GM21786 (cell line): ENCODE data around the gene CHCHD6.

ENCODE experiments used
- ATAC-seq: cut with Tn5 transposase; IDR thresholded peaks from one replicate; pipeline ENCODE4 v1.9.1; 2021; ENCODE audit not compliant: unreplicated experiment

CHCHD6 gene

DNA sequence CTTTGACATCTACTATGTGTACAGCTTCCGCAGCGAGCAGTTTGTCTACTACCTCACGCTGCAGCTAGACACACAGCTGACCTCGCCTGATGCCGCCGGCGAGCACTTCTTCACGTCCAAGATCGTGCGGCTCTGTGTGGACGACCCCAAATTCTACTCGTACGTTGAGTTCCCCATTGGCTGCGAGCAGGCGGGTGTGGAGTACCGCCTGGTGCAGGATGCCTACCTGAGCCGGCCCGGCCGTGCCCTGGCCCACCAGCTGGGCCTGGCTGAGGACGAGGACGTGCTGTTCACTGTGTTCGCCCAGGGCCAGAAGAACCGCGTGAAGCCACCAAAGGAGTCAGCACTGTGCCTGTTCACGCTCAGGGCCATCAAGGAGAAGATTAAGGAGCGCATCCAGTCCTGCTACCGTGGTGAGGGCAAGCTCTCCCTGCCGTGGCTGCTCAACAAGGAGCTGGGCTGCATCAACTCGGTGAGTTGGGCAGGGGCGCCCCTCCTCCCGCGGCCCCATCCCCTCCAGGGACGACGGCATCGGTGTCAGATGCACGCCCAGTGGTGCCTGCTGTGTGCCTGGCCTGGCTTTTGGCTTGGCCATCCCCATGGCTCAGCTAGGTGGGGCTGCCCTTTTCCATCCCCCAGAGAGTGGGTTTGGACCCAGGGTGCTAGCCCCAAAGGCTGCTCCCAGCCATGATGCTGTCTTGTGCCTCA is 285.4 kb downstream of the CHCHD6 start:
- no peak for ATAC-seq

DNA sequence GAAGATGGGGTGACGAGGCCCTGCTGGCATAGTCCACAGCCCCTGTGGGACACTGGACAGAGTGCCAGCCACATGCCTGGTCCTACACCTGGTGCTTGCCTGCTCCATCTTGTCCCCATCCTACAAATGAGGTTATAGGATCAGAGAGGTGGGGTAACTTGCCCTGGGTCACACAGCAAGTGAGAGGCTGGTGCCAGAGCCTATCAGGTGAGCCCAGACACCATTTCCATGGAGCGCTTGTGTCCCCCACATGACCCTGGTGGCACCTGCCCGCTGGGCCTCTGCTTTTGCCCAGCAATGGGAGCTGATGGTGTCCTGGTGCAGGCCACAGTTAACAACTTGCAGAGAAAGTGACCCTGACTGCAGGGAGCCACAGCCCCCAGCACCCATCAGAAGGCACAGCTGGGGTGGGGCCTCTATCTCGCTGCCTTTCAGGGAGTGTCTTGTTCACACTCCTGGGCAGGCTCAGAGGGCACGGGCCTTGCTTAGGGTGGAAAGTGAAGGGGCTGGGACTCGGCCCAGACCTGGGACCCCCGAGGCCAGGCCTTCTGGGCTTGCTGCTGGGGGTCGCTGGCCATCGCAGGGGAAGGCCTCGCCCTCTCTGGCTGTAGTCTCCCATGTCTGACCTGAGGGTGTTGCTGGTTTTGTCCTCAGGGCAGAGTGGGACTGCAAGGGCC is 286.1 kb downstream of the CHCHD6 start:
- ATAC-seq = no peak

DNA sequence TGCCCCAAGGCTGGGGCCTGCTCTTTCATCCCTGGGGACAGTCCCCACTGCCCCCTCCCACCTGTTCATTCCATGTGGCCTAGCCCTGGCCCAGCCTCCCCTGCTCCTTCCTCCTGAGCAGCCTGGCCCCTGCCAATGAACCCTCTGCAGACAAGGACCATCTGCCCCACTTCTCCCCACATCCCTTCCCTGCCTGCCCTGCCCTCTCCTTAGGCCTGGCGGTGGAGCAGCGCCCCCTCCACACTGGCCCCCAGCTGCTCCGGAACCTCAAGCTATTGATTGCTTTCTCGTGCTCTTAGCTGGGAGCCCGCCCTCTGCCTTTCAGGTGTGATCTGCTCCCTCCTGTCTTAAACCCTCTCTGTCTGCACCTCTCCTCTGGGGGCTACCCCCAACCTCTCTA is 286.9 kb downstream of the CHCHD6 start:
- no peak for ATAC-seq

DNA sequence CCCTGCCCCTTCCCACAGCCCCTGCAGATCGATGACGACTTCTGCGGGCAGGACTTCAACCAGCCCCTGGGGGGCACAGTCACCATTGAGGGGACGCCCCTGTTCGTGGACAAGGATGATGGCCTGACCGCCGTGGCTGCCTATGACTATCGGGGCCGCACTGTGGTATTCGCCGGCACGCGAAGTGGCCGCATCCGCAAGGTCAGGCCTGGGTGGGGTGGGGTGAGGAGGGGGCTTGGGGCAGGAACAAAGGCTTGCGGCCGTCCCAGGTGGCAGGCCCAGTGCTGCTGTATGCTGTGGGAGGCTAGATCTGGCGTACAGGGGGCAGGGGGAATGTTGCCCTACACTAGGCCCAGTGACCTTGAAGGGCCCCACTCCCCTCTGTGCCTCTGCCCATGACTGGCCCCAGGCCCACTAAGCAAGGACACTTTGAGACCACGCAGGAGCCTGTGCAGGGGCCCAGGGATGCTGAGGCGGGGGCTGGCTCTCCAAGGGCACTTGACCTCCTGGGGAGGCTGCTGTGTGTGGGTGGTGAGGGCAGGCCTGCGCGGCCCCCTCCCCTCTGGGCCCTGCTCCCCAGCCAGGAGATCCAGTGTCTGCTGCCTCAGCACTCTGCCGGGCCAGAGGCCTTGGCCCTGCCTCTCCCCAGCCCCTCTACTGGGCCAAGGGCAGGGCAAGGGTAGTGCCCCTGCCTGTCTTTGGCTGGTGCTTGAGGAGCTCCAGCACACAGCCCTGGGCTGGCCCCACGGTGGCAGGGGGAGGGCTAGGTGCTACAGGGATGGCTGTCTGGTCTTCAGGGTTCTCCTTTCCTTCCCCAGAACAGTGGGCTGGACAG is 287.5 kb downstream of the CHCHD6 start:
- ATAC-seq = no peak

DNA sequence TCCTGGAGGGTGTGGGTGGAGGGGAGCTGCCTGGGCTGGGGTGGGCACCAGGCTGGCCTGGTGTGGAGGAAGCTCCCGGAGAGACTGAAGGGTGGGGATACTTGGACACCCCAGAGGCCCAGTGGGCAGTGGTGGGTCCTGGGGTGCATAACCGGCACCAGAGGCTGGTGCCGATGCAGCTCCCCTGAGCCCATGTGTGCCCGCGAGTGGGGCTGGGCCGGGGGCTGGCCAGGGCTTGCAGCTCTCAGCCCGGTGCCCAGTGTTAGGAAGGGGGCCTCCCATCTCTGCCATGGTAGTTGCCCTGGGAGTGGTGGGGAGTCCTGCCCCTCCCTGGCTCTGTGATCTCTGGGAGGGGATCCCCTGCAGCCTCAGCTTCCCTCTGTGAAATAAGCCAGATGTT is 288.2 kb downstream of the CHCHD6 start:
- no peak for ATAC-seq

DNA sequence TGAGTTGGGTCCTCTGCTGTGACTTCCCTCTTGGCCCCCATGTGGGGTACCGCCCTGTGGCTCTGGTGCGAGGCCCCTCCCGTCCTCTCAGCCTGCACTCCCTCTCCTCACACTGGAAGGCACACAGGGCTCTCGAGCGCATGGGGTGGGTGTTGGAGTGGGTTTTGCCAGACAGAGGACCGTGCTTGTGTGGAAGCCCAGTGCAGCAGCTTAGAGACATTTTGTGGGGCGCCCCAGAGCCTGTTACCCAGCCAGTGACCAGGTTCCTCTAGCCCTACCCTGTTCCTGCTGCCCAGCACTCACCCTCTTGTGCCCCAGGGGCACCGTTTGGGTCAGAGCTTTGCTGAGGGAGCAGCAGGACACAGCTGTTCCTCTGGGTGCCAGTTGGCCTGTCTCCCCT is 288.7 kb downstream of the CHCHD6 start:
- no peak for ATAC-seq

DNA sequence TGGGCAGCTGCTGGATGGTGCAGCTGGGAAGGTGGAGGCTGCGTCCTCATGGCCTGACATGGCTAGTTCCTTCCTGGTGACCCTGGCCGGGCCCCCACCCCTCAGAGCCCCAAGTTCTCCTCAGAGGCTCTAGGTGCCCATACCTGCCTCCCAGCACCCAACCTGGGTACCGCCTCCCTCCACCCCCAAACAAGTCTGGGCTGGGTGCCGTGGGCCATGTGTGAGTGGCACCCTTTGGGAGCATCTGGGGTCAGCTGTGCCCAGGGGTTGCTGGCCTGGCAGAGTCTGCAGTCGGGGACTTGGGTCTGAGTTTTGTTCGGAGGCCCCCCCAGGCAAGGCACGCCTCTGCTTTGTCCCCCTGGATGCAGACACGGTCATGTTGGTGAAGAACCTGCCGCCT is 289.4 kb downstream of the CHCHD6 start:
- ATAC-seq = no peak

DNA sequence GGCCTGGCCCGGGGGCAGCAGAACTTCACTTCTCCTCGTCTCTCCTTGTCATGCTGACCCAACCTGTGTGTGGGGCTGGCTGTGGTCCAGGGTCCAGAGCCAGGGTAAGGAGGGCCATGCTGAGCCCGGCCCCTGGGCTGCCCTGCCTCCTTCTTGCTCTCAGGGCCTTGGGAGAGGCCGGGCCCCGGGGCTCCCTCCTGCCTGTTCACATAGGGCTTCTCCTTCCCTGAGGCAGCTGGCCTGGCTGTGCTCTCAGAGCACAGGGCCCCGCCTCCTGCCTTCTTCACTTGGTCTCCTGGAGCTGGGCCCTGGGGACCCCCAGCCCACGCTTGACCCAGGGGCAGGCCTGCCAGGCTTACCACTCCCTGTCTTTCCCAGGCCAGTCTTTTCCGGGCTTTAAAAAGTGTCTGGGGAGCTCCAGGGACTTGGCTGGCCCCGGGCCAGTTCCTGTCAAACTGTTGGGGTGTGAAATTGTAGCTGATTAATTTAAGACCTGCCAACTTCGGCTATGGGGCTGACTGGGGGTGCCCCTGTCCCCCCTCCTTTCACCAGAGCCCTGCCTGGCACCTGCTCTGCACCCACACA is 290.7 kb downstream of the CHCHD6 start:
- ATAC-seq = no peak

DNA sequence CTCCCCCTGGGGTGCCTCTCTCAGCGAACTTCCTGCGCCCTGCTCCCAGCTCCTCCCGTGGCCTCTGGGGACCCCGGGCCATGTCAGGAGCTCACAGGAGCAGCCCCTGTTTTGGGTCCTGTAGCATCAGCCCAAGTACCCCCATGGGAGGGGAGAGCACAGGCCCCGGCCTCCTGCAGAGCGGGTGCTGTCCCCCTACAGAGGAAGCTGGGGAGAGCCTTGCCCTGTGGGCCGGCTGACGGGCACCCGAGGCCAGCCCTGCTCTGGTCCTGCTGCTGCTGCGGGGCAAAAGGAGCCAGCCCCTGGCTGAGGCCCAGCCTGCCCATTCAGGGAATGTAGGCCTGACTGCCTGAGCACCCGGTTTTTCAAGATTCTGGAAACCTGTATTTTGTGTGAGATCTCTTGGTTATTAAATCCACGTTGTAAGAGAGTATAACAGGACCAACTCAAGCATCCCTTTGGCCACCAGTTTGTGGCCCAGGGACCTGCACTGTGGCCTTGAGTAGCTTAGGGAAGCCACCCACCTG is 291.3 kb downstream of the CHCHD6 start:
- ATAC-seq = no peak

DNA sequence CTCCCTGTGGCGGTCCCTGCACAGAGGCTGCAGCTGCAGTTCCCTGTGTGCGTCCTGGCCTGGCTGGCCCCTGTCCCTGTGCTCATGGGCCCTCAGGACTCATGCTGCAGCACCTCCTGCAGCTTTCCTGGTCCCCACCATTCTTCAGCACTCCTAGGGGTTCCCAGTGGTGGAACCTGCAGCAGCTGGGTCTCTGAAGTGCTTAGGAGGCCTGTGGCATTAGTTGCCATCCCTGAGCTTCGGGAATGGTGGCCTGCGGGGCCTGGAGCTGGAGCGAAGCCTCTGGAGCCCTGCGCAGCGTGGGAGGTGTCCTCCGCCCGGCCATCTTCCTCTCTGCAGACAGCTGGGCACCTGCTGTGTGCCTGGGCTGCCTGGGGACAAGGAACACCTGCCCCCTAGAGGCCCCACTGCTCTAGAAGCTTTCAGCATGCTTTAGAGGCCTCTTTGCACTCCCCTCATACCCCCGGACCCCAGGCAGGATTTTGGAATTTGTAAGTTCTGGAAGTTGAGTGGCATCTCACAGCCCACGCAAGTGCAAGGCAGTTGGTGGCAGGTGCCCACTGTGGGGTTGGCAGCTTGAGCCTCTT is 292.0 kb downstream of the CHCHD6 start:
- ATAC-seq = no peak

DNA sequence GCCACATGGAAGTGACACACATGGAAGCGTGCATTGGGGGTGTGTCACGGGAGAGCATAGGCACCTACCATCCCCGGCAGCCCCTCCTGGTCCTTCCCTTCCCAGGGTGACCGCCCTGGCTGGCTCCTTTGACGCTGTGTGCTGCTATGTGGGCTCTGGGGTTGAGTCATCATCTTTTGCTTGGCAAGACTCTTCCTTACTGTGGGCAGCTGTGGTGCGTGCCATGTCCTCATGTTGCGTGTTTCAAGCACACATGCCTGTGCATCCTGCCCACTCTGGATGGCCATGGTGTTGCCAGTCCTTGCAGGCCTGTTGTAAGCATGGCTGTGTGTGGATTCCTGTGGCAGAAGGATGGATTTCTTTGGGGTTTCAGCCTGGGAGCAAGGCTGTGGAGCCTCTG is 292.9 kb downstream of the CHCHD6 start:
- no peak for ATAC-seq

DNA sequence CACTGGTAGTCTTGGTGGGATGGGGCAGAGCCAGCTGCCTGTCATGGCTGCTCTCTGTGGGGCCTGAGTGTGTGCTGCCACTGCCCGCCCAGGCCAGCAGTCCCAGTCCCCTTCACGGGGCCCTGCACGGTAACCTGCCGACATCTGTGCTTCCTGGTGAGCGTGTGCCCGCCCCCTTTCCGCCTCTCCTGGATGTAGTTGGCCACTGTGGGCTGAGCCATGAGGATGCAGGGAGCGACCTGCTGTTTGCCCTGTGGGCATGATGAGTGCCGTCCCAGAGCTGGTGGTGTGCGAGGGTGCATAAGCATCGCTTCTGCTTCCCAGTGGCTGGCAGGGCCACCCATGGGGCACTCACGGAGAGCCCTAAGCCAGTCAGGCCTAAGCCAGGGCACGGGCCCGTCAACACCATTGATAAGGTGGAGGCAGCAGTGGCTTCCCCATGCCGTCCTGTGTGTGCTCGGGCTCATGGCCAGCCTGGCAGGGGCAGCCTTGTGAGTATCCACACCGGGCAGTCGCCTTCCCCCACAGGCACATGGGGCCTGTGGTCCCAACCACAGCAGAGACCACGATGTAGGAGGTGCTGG is 293.5 kb downstream of the CHCHD6 start:
- no peak for ATAC-seq

DNA sequence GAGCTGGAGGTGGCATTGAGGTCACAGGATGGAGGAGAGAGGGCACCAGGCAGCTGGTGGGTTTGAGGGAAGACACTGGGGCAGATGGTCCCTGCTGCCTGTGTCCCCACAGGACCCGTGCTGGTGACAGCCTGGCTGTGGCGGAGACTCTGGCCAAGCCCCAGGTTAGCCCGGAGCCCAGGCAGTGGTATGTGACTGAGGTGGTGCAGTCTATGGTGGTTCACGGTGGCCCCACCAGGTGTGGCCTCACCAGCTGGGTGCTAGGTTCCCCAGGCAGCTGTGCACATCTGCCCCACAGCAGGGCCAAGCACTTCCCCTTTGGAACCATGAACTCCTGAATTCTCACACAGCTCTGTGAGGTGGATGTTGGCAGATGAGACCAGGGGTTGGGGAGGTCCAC is 294.3 kb downstream of the CHCHD6 start:
- no peak for ATAC-seq

DNA sequence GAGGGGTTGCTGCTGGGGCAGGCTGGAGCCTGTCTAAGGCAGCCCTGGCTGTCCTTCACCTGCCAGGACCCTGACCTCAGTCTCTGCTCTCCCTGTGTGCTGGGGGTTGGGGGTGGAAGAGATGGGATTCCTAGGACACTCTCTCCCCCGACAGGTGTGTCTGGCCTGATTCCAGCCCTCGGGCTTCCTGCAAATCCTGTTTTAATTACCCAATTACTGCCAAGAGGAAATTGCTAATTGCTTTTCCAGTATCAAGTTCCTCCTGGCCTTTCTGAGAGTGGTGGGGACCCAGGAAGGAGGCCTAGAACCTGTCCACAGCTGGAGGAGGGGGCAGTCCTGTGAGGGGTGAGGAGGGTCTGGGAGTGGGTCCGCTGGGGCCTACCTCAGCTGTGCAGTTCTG is 294.7 kb downstream of the CHCHD6 start:
- ATAC-seq = no peak

DNA sequence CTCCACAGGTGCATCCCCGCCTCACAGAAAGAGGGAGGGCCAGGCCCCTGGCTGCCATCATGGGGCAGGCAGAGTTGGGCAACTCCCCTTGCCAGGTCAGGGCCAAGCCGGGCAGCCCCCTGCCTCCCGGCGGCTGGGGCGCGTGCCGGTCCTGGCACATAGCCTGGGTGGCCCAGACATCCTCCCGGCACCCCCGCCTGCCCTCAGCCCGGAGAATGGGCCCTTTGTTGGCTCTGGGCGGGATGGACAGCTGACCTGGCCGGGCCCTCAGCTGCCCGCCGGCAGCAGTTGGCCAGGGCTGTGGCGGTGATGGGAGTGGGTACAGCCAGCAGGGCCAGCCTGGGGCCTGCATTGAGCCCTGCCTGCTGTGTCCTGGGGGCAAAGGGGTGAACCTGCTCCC is 295.3 kb downstream of the CHCHD6 start:
- no peak for ATAC-seq

DNA sequence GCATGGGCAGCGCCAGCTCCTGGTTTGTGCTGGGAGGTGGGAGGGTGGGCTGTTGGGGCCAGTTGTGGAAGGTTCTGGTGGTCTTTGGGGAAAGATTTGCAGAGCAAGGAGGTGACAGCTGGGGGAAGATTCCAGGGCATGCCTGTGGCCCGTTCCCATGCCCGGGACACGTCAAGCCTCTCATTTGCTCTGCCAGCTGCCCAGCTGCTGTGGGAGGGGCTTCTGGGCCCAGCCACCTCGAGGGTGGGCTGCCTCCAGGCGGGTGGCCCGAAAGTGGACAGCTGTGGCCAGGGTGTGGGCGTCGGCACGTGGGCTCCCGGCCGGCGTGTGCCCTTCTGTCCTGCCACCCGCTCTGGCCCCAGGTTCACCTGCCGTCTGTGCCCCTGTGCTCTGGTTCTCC is 296.1 kb downstream of the CHCHD6 start:
- no peak for ATAC-seq

DNA sequence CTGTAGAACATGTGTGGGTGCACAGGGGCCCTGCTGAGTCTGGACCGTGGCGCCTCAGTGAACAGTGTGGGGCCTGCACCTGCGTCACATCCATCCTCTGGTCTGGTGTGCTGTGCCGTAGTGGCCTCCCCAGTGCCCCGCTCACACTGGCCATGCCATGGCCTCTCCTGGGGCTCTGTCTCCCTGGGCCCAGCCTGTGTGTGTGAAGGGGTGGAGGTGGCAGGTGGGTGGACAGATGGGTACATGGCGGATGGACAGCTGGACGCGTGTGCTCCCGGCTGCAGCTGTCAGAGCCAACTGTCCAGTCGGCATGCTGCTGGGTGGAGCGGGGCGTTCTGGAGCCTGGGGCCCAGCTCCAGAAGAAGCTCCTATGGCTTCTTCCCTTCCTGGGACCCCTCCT is 296.7 kb downstream of the CHCHD6 start:
- no peak for ATAC-seq

DNA sequence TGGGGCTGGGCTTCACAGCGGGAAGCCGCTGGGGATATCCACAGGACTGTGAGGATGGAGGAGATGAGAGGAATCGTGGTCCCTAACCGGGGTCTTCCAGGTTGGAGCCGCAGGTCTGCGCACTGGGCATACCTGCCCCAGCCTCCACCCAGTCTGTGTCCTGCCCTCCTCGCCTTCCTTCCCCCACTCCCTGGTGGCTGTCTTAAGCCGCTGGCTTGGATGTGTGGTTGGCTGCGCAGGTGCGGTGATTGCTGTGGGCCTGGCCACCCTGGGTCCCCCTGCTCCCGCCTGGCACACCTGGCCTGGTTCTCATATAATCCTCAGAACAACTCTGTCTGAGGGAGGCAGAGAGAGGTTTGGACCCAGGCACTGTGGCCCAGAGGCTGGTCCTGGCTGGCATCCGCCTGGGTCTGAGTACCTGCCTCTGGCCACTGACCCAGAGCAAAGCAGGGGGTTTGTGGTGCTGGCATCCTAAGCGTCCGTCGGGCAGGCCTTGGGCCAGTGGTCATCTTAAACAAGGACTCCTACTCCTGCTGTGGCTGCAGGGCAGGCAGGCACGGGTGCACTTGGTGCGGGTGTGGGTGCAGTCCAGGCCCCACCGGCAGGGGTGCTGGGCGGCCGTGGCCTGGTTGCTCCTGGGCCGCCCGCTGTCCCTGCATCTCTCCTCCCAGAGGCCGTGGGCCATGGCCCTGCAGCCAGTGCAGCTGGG is 297.6 kb downstream of the CHCHD6 start:
- no peak for ATAC-seq

DNA sequence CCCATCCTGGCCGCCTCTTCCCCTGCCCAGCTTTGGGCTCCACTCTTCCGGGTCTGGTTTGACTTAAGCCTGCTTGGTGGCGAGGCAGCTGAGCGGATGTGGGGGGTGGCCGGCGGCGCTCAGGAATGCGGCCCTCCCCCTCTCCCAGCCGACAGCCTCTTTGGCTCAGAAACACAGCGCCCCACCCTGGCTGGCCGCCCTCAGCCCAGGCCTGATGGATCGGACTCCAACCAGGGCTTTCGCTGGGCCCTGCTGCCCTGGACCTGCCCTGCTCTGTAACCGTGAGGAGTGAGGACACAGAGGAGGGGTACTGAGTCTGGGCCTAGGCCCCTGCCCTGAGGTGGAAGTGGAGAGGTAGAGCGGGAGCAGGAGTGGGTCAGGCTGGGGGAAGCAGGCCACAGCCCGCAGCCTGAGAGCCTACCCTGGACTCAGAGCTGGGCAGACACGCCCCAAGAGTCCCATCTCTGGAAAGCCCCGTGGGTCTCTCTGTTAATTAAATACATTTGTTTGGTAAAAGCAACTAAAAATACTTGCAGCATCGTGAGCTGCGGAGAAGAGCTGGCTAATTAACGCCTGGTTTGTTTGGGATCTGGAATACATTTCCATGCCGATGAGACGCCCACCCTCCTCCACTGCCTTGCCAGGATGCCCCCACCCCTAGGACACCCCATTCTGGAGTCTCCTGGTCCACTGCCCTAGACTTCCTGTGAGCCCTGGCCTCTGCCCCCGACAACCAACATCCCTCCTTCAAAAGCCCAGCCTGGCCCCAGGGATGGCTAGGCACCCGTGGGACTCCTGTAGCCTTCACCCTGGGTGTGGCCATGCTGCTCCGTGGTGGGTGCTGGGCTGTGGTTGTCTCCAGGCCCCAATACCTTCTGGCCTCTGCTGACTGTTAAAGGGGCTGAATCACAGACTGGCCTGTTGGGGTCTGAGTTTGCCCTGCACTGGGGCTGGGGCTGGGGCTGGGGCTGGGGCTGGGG is 298.4 kb downstream of the CHCHD6 start:
- ATAC-seq = no peak
